IMR-90 (cell line): ENCODE data around the gene FIBIN. TPM values are rescaled to one million over a fixed set of nuclear protein-coding genes. Genes with fewer than 3 reads are reported as not detected.

Experiments
- ATAC-seq: fragments of 200-7000 bp; cut with Tn5 transposase; 2 replicates; pipeline ENCODE4 v1.9.1; 2020; ENCODE audit warnings: low read depth, mild to moderate bottlenecking, moderate library complexity
- BruUV-seq: library from RNA; stranded (reverse); fragments of 400-500 nt; replicated peaks from 2 replicates; lab custom pipeline; 2021; lab: Mats Ljungman, UMichigan
- CTCF ChIA-PET: fragments of 300-600 bp; formaldehyde crosslinking; extraction: SDS; loops from one replicate; lab custom pipeline; 2021; ENCODE audit warnings: antibody characterized with exemption; lab: Yijun Ruan, JAX
- POLR2A ChIA-PET: fragments of 300-600 bp; sonication (Branson Sonifier 250); formaldehyde crosslinking; loops from one replicate; lab custom pipeline; 2022; ENCODE audit warnings: antibody characterized with exemption; ENCODE audit not compliant: unreplicated experiment; lab: Charles Lee
- DNase-seq: peaks from one replicate; pipeline ENCODE4 v3.0.0; 2013
- H2AFZ ChIP-seq: replicated peaks from 2 replicates; pipeline ENCODE3; 2013; ENCODE audit warnings: low read length, mild to moderate bottlenecking; ENCODE audit not compliant: poor library complexity
- H2AK5ac ChIP-seq: 2 replicates; pipeline ENCODE4 v1.6.1; 2013; ENCODE audit warnings: low read depth, low read length, inconsistent platforms
- H2AK9ac ChIP-seq: replicated peaks from 2 replicates; pipeline ENCODE3; 2013; ENCODE audit warnings: mild to moderate bottlenecking, low read depth, low read length, moderate library complexity; ENCODE audit not compliant: poor library complexity
- H2BK120ac ChIP-seq: 2 replicates; pipeline ENCODE4 v1.6.1; 2013; ENCODE audit warnings: low read depth, low read length, inconsistent platforms
- H2BK15ac ChIP-seq: 3 replicates; pipeline ENCODE4 v1.6.1; 2013; ENCODE audit warnings: low read depth, low read length, inconsistent platforms
- H2BK20ac ChIP-seq: 2 replicates; pipeline ENCODE4 v1.6.1; 2013; ENCODE audit warnings: low read depth, mild to moderate bottlenecking, inconsistent platforms, low read length, moderate library complexity
- H2BK5ac ChIP-seq: 2 replicates; pipeline ENCODE4 v1.6.1; 2013; ENCODE audit warnings: mild to moderate bottlenecking, low read depth, low read length, inconsistent platforms; ENCODE audit not compliant: poor library complexity, severe bottlenecking
- H3K14ac ChIP-seq: replicated peaks from 2 replicates; pipeline ENCODE4 v1.6.1; 2013; ENCODE audit warnings: low read depth, low read length, inconsistent platforms
- H3K18ac ChIP-seq: 2 replicates; pipeline ENCODE4 v1.6.1; 2013; ENCODE audit warnings: low read depth, low read length, control low read depth
- H3K23ac ChIP-seq: 2 replicates; pipeline ENCODE4 v1.6.1; 2013; ENCODE audit warnings: low read depth, low read length, inconsistent platforms
- H3K27ac ChIP-seq: 2 replicates; pipeline ENCODE4 v1.5.1; 2013; ENCODE audit warnings: mild to moderate bottlenecking, control low read depth, low read length; ENCODE audit not compliant: insufficient read depth
- H3K27me3 ChIP-seq: 2 replicates; pipeline ENCODE4 v1.6.1; 2013; ENCODE audit warnings: low read length; ENCODE audit not compliant: control insufficient read depth, insufficient read depth
- H3K36me3 ChIP-seq: 2 replicates; pipeline ENCODE4 v1.6.1; 2013; ENCODE audit warnings: low read length, mixed read lengths; ENCODE audit not compliant: control insufficient read depth, insufficient read depth
- H3K4ac ChIP-seq: 2 replicates; pipeline ENCODE4 v1.6.1; 2013; ENCODE audit warnings: low read depth, low read length, inconsistent platforms
- H3K4me1 ChIP-seq: 2 replicates; pipeline ENCODE4 v1.6.1; 2013; ENCODE audit warnings: low read length, mixed read lengths; ENCODE audit not compliant: control insufficient read depth, insufficient read depth
- H3K4me2 ChIP-seq: 2 replicates; pipeline ENCODE4 v1.6.1; 2013; ENCODE audit warnings: low read depth, mild to moderate bottlenecking, control low read depth, low read length, moderate library complexity
- H3K4me3 ChIP-seq: 2 replicates; pipeline ENCODE4 v1.5.1; 2013; ENCODE audit warnings: low read depth, mild to moderate bottlenecking, control low read depth, low read length, moderate library complexity; ENCODE audit not compliant: insufficient read depth
- H3K56ac ChIP-seq: 2 replicates; pipeline ENCODE4 v1.6.1; 2013; ENCODE audit warnings: low read length, inconsistent platforms; ENCODE audit not compliant: insufficient read depth; ENCODE audit errors: extremely low read depth
- H3K79me1 ChIP-seq, 2 experiments: 2 replicates each; pipeline ENCODE4 v1.6.1; 2013; ENCODE audit warnings: low read length in 2 of 2, inconsistent platforms in 1 of 2, low read depth in 1 of 2
- H3K9ac ChIP-seq: 2 replicates; pipeline ENCODE4 v1.6.1; 2013; ENCODE audit warnings: low read depth, low read length, control low read depth
- H3K9me1 ChIP-seq: 2 replicates; pipeline ENCODE4 v1.6.1; 2013; ENCODE audit warnings: low read length, inconsistent platforms; ENCODE audit not compliant: insufficient read depth
- H3K9me3 ChIP-seq: 2 replicates; pipeline ENCODE4 v1.6.1; 2013; ENCODE audit warnings: low read length; ENCODE audit not compliant: control insufficient read depth, insufficient read depth
- H4K20me1 ChIP-seq: 2 replicates; pipeline ENCODE4 v1.6.1; 2013; ENCODE audit warnings: low read length, inconsistent platforms; ENCODE audit not compliant: insufficient read depth
- H4K5ac ChIP-seq: 2 replicates; pipeline ENCODE4 v1.6.1; 2013; ENCODE audit warnings: mild to moderate bottlenecking, low read depth, low read length, control low read depth
- H4K8ac ChIP-seq, 2 experiments: 2 replicates each; pipeline ENCODE4 v1.6.1; 2013; ENCODE audit warnings: low read depth in 2 of 2, low read length in 2 of 2, control low read depth in 1 of 2, inconsistent platforms in 1 of 2
- H4K91ac ChIP-seq: 2 replicates; pipeline ENCODE4 v1.6.1; 2013; ENCODE audit warnings: low read depth, low read length, inconsistent platforms; ENCODE audit not compliant: insufficient read depth
- CEBPB ChIP-seq: IDR thresholded peaks from 2 replicates; pipeline ENCODE4 v1.6.1; 2012; ENCODE audit warnings: low read depth, low read length, improper control_type of control experiment
- WGBS, 2 experiments: methylation state at CpG; one replicate each; pipeline versions ENCODE4 v1.1.5 to v1.1.7; 2013; ENCODE audit warnings: missing lambda C conversion rate in 2 of 2; ENCODE audit not compliant: insufficient read length in 1 of 2; ENCODE audit errors: extremely low coverage in 2 of 2; 5-methylcytosine and 5-hydroxymethylcytosine counted together
- dilution Hi-C: fragments of 300-500 bp; cut with HindIII; formaldehyde crosslinking; loops from one replicate; pipeline ENCODE4 v1.14.3; 2018; ENCODE audit warnings: low sequenced_read_pairs; ENCODE audit not compliant: unreplicated experiment
- in situ Hi-C: fragments of 300-500 bp; cut with MboI; formaldehyde crosslinking; loops from 3 replicates; pipeline ENCODE4 v1.14.3; 2019; ENCODE audit warnings: low sequenced_read_pairs, inconsistent platforms, mixed read lengths
- intact Hi-C: fragments of 100-400 bp; cut with micrococcal nuclease; formaldehyde crosslinking; loops from 2 replicates; pipeline ENCODE4 v1.10.0; 2022
- polyA plus RNA-seq, 3 experiments: library from polyadenylated mRNA; depleted of rRNA; stranded (reverse); fragments of >200 nt; gene quantifications; 2 replicates each; pipeline ENCODE4 v1.2.3, GENCODE V29; 2012; ENCODE audit warnings: low replicate concordance in 1 of 3
- total RNA-seq: library from RNA; depleted of rRNA; stranded (reverse); fragments of >200 nt; gene quantifications from 2 replicates; pipeline ENCODE4 v1.2.3, GENCODE V29; 2012
- TF ChIP-seq, protein P1 (sequence below): fragments of 150-350 bp; IDR thresholded peaks from 2 replicates; pipeline ENCODE4 v1.6.1; 2017; ENCODE audit warnings: mild to moderate bottlenecking, antibody characterized with exemption, low read length, low read depth
- TF ChIP-seq, protein P2 (sequence below): conservative IDR thresholded peaks from 2 replicates; pipeline ENCODE4 v1.5.1; 2012; ENCODE audit warnings: mild to moderate bottlenecking, low read depth, low read length, improper control_type of control experiment

Gene FIBIN
- total and polyA plus RNA-seq, 2 of the 4 experiments (the other 2 are of a cell fraction), result 5.7 to 6.1 TPM

DNA sequence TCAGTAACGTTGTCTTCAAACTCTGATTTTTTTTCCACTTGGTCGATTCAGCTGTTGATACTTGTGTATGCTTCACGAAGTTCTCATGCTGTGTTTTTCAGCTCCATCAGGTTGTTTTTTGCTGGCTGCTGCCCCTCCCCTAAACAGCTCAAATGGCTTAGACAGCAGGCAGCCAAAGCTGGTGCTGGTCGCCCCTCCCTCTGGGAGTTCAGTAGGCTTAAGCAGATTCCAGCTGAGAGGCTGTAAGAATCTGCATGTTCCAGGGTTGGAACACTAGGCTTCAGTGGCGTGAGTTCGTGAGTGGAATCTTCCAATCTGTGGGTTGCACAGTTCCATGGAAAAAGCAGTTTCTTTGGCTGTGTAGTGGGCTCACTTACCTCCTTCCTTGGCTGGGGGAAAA is 10.3 kb upstream of the FIBIN start:
- Histone ChIP-seq H2BK5ac (no peak overlapping the region), H2BK15ac (no peak overlapping the region), H3K9me1 (no peaks in the 10 kb centered on the region), H3K9ac (no peak overlapping the region), H3K27ac (no peak overlapping the region), H2BK20ac (no peak overlapping the region), H4K5ac (no peak overlapping the region), H3K23ac (no peak overlapping the region), H3K27me3 (no peaks in the 10 kb centered on the region), H2AK5ac (no peak overlapping the region), H3K4me3 (no peak overlapping the region), H4K20me1 (no peaks in the 10 kb centered on the region), H2AK9ac (no peak overlapping the region), H3K79me1 (no peaks in the 10 kb centered on the region), H4K91ac (no peak overlapping the region), H4K8ac (no peak overlapping the region), H3K36me3 (no peaks in the 10 kb centered on the region), H2BK120ac (no peak overlapping the region), H3K18ac (no peak overlapping the region), H3K14ac (no peak overlapping the region), H3K4me1 (peaks cover 3% of the 10 kb centered on the region; the same call in 1 of the 2 replicates), H3K9me3 (no peaks in the 10 kb centered on the region; the same call in 1 of the 2 replicates), H2AFZ (no peak overlapping the region), H3K4ac (no peak overlapping the region; the same call in 1 of the 2 replicates), H3K56ac (no peak overlapping the region), H3K4me2 (no peak overlapping the region)
- POLR2A ChIA-PET, result no interaction called here
- ATAC-seq (no peak), DNase-seq (no peak)
- intact Hi-C loops (no loop called here), in situ Hi-C loops (no loop called here), dilution Hi-C loops (no loop called here)
- CTCF ChIA-PET, result interaction anchor here (0.7 kb wide), 1 partner anchor 151 kb away, joined by 4 read pairs; no protein-coding TSS in a partner anchor
- WGBS, 2 experiments, result 80% methylated on average over 3 of the region's 6 CpGs; no CpG with 5 or more reads in 1 of the 2 experiments
- TF ChIP-seq CEBPB, result no peak
- TF ChIP-seq, protein P1, sequence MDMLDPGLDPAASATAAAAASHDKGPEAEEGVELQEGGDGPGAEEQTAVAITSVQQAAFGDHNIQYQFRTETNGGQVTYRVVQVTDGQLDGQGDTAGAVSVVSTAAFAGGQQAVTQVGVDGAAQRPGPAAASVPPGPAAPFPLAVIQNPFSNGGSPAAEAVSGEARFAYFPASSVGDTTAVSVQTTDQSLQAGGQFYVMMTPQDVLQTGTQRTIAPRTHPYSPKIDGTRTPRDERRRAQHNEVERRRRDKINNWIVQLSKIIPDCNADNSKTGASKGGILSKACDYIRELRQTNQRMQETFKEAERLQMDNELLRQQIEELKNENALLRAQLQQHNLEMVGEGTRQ, result no peak
- TF ChIP-seq, protein P2, sequence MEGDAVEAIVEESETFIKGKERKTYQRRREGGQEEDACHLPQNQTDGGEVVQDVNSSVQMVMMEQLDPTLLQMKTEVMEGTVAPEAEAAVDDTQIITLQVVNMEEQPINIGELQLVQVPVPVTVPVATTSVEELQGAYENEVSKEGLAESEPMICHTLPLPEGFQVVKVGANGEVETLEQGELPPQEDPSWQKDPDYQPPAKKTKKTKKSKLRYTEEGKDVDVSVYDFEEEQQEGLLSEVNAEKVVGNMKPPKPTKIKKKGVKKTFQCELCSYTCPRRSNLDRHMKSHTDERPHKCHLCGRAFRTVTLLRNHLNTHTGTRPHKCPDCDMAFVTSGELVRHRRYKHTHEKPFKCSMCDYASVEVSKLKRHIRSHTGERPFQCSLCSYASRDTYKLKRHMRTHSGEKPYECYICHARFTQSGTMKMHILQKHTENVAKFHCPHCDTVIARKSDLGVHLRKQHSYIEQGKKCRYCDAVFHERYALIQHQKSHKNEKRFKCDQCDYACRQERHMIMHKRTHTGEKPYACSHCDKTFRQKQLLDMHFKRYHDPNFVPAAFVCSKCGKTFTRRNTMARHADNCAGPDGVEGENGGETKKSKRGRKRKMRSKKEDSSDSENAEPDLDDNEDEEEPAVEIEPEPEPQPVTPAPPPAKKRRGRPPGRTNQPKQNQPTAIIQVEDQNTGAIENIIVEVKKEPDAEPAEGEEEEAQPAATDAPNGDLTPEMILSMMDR, result no peak
- BruUV-seq, result no TSS peak
